Activated naive CD4-positive, alpha-beta T cell (primary cell): ENCODE data around the gene CCDC88A.
"Not testable (repeated sequence)": the region's sequence is repeated elsewhere in the genome, so short reads cannot be mapped to it uniquely, and the experiment has no call there.

Experiments
- DNase-seq, 4 experiments: peaks; one replicate each; lab custom pipeline; 2025; lab: John Stamatoyannopoulos, UW

CCDC88A gene

DNA sequence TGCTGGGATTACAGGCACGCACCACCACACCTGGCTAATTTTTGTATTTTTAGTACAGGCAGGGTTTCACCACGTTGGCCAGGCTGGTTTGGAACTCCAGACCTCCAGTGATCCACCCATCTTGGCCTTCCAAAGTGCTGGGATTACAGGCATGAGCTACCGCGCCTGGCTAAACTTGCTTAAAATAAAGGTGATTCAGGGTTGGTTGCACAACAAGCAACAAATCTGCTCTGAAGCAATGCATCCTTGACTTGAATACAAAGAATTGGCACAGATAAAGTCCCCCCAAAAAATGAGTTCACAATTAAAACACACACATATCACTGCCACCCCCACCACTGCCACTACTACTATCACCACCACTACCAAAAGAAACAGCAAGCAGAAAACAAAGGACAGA is 34.9 kb downstream of the CCDC88A start:
- DNase-seq: no peak

DNA sequence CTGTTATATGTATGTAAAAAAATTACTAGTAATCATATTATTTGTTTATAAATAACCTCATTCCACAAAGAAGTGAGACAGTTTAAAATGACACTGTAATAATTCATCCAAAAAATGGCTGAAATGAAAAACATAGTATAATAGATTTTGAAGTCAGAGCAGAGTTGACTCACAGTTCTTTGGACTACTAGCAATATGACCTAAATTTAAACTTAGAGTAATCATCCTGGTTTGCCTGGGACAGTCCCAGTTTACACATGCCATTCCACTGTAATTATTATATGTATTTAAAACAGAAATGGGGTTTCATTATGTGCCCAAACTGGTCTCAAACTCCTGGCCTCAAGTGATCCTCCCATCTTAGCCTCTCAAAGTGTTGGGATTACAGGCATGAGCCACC is 48.3 kb downstream of the CCDC88A start:
- no peak for DNase-seq

DNA sequence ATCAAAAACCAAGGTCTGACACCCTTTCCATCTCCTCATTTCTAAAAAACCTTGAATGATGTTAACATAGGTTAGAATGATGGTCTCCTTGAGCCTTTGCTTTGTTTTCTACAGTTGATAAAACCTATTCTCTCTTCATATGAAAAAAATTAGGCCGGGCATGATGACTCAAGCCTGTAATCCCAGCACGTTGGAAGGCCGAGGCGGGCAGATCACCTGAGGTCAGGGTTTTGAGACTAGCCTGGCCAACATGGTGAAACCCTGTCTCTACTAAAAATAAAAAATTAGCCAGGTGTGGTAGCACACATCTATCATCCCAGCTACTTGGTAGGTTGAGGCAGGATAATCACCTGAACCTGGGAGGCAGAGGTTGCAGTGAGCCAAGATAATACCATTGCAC is 49.4 kb downstream of the CCDC88A start:
- no peak for DNase-seq

DNA sequence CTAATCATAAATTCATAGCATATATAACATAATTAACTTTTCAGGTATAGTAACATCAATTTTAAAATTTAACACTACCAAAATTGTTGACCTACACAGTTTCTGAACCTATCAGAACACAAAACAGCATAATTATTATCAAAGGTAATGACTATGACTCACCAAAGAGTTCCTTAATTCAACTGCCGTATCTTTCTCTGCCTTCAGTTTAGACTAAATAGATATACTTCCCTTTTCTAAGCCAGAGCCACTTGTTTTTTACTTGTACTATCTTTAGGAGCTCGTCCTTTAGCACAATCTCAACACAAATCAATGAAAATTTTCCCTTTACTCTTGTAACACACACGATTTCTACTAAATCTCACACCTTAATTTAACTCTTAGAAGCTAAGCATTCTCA is 54.4 kb downstream of the CCDC88A start:
- DNase-seq: no peak

DNA sequence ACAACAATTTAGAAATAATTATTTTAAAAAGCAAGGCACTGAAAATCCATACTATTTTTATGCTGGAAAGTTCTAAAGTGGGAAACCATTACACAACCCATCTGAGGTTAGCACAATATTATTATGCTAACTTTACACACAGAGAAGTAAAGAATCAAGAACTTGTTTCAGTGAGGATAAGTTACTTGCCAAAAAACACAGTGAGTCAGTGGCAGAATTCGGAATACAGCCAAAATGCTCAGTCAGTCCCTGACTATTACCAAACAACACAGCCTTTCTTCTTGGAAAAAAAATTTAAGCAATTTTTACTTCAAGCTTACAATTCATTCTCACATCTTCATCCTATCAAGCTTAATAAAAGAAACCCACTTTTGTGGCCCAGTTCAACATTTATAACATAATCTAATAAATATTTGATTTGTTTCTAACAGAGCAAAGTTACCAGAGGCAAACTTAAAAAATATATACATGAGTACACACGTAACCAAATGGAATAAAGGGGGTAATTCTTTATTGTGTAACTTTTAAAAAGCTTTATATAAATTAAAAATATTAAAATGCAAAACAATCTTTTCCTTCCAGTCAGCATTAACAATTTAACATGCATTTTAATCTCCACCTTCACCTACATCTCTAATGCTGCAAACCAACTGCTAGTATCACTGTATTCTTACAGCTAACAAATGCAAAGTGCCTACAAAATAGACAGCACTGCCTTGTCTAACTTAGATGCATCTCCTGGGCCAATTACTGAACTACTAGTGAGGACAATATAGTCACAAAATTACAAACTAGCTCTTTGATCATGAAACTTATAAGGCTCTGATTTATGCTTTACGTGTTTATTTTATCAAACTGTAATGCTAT is 55.2 kb downstream of the CCDC88A start:
- DNase-seq: no peak

DNA sequence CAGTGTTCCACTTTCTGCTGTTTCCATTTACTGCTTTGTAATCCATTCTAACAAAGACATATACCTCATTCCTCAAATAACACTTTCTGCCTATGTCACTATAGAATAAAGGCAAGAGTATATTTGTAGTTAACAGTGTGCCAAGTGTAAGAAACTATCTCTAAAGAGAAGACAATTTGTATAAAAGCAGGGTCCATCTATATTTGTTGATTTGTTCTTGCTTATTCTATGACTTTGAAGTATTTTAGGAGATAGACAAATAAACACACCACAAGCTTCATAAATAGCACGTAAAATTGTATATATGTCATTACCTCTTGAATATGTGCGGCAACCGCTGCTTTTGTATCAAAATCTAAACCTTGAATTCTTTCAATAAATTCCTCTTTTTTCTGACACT is 56.0 kb downstream of the CCDC88A start:
- no peak for DNase-seq

DNA sequence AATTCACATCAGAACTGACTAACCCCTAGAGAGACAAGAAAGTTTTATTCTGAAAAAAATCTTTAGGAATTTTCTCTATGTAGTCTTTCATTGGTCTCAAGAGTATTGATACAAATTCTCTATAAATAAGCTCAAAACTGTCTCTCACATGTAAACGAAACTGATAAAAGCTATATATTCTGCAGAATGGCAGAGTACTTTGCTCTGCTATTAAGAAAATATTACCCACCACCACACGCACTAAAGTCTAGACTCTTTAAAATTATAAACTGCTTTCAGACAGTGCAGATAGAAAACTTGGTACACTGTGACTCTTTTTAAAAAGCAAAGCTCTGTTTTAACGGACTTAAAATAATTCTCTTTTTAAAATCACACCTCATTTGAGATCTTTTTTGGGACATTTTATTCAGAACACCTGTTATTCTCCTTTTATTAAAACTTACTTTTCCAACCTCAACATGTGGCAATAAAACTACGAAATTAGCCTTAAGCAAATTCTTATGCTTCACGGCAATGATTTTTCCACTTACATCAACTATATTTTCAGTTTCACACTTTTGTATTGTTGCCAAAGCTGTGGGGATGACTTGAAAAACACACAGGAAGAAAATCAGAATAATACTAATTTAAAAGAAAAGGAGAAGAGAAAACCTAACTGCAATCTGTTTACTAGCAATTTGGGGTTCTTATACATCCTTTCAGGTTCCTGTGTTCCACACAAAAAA is 58.0 kb downstream of the CCDC88A start:
- DNase-seq: no peak

DNA sequence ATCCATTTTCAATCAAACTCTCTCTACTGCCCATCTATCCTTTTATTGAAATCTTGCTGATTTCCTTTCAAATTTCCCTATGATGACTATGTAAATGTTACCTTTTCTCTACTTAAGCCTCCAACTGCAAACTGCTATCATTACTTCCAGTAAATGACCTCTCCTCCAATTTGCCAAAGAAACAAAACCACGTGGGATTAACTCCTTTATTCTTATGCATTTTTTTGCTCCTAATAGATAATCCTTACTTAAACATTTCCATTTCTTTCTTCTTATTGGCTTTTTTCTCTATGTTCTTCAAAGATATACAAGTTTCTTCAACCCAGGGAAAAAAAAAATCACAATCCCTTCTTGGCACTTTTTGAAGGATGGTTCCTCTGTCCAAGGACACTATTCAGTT is 61.2 kb downstream of the CCDC88A start:
- DNase-seq: no peak

DNA sequence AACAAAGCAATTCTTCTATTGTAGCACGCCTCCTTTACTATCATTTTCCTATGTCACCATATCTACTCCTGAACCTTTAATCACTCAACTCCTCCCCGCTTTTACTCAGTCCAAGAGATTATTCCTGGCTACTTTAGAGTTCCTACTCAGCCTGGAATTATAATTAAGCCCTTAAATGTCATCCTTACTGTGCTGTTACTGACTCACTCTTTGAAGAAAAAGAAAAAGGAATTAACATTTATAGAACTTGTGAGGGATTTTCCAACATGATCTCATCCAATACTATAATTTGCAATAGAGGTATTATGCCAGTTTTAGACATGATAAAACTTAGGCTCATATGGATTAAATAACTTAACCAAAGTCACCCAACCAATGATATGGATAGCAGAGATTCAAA is 61.7 kb downstream of the CCDC88A start:
- DNase-seq: no peak

DNA sequence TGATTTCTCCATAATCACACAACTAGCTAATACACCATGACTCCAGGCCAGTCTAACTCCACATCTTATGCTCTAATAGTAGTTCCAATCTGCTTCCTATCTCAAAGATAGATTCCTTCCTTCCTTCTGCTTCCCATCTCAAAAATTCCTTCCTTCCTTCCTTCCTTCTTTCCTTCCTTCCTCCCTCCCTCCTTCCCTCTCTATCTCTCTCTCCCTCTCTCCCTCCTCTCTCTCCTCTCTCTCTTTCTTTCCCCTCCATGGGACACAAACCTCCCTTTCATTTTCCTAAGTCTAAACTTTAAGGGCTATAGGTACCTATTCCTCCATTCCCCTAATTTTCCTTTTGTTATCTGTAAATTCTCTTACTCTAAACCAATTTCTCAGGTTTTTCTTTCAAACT is 62.5 kb downstream of the CCDC88A start:
- no peak for DNase-seq

DNA sequence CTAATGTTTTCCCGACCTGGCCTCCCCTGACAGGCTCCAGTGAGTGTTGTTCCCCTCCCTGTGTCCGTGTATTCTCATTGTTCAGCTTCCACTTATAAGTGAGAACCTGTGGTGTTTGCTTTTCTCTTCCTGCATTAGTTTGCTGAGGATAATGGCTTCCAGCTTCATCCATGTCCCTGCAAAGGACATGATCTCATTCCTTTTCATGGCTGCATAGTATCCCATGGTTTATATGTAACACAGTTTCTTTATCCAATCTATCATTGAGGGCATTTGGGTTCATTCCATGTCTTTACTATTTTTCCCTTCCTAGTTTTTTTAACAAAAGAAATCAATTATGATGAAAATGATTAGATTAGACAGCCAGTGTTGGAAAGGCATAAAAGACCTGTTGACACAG is 63.5 kb downstream of the CCDC88A start:
- not testable (repeated sequence) for DNase-seq

DNA sequence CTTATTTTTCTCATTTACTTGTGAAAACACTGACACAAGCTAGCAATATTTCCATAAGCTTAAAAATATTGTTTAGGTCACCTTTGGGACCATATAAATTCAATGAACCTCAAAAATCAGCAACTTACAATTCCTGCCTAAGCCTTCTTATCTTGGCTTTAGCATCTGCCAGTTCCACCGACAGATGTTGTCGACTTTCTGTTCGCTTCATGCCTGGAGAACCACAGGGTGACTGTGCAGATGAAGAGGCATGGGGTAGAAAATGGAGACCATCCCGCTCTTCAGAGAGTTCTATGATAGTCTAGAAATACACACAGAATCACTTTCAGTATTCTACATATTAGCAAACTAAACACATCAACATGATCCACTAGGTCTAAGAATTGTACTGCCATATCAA is 64.2 kb downstream of the CCDC88A start:
- DNase-seq: no peak

DNA sequence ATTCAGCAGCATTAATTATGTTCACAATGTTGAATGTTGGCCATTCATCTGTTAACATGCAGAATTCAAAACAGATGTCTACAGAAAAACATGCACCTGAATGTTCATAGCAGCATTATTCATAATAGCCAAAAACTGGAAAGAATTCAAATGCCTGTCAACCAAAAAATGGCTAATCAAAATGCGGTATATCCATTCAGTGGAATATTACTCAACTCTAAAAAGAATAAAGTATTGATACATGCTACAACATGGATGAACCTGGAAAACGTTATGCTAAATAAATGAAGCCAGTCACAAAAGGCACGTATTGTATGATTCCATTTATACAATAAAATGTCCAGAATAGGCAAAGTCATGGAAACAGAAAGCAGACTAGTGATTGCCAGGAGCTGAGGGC is 68.0 kb downstream of the CCDC88A start:
- DNase-seq: no peak

DNA sequence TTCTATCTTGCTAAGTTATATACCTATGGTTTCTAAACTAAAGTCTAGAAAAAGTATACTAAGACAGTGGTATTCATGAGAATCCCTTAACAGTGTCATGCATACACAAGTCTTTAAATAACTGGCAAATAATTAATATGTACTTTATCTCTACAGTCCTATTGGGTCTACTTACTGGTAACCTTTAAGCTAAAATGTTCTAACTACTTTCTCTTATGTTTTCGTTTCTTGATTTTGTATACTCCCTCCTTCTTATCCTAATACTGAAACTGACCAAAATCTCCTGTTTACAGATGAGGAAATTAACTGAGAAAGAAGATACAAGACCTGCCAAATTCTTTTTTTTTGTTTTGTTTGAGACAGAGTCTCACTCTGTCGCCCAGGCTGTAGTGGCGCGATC is 74.6 kb downstream of the CCDC88A start:
- no peak for DNase-seq

DNA sequence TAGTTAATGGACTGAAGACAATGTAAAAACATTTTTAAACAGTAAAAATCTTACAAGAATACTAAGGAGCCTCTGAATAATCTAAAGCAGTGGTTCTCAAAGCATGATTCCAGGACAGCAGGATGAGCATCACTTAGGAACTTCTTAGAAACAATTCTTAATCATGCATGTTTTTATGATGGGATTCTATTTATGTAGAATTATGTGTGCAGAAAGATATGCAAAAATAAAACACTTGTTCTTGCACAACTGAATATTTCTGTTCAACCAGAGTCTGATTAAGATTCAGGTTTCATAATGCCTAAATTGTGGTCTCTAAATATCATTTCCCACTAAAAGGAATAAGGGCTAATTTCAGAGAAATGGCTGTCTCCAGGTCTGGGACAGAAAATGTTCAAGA is 81.4 kb downstream of the CCDC88A start:
- no peak for DNase-seq

DNA sequence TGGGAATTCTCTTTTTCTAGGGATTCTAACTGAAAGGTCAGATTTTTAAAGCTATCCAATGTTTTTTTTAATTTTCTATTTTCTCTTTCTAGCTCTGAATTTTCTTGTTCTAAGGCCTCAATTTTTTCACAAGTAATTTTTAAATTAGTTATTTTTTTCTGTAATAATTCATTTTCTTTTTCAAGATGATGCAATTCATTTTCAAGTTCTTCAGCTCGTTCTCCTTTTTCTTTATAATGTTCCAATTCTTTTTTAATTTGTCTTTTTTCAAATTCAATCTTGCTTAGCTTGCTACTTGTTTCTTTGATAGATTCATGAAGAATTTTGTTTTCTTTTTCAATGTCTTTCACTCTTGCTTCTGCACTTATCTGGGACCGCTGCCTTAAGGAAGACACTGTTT is 84.9 kb downstream of the CCDC88A start:
- DNase-seq: no peak

DNA sequence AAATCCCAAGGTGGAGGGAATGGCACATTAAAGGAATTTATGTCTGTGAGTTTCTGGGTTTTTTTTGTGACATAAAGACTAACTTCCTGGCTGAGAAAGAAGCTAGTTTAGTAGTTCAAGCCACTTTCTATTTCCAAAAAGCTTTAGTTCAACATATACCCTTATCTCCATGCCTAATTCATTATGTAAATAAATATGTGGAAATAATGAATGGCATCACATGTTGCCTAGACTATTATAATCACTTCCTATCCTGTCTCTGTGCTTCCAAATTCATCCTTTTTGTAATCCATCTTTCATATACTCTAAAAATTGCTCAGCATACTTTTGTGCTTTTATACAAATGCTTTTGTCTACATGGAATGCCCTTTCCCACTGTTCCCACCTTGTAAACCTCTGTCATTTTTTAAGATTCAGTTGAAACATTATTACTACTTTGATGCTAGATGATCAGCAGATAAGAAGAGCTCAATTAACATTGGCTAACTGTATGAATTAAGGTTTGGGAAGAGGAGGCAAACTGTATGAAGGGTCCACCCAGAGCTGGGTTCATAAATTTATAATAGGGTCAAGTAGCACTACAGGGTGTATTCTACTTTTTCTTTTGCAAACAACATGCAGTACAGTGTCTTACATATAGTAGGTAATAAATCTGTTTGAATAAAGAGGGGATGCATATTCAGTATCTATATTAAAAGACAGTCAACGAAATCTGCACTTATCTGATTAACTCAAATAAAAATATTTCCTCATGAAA is 88.9 kb downstream of the CCDC88A start:
- DNase-seq: no peak

DNA sequence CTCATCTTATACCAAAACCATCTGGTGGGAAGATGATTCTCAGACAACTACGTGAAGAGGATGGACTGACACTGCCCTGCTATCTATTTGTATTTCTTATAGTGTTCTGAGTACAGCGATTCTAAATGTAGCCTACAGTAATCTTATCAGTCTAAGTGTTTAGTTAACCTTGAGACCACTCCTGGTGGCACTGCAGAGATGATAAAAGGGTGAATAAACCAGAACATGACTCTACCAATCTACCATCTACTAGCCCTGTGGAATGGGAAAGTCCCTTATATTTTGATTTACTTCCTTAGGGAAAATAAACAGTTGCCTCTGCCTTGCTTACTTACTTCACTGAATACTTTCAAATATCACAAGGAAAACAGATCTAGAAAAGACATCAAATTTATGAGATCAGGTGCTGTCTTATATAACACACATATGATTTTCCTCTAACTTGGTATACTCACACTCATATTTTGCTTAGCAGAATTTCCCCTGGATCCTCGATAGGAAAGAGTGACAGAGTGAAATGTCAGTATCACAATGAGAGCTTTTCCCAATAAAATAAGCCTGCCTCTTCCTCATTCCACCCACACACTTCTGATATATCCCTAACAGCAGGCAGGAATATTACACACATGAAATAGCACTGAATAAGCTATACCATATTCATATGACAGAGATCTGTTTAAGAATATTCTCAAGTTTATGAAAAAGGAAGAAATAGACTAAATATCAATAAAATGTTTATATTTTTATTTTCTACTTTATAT is 92.0 kb downstream of the CCDC88A start:
- no peak for DNase-seq

DNA sequence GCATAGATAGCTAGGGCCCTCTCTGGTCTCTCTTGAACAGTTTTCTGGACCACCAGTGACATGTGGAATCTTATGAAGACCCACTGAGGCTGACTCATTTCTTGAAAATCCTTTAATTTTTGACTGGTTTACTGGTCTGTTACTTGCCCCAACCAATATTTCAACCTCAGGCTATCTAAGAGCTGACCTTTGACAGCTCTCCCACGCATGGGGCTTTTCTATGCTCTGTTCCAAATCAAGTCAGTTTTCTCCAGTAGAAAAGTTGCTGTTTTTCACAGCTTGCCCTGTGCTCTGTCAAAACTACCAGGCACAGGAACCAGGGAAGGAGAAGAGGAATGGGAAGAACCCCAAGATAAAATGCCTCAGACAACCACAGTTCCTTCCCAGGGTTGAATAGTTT is 104.7 kb downstream of the CCDC88A start:
- DNase-seq: no peak

DNA sequence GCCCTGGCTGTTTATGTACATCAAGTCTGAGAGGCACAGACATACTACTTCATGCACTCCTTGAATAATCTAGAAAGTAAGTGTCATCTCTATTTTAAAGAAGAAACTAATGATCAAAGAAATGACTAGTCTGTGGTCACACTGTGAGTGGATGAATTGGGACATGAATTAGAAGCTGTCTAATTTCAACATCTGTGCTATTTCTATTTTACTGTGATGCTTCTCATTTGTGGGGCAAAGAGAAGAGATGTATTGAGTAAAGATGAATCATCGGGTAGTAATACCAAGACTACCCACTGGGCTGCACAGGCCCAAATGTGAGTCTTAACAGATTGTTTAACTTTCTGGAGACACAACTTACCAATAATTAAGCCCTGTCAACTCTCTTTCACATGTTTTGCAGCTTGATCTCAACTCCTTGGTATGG is 108.2 kb downstream of the CCDC88A start:
- no peak for DNase-seq

DNA sequence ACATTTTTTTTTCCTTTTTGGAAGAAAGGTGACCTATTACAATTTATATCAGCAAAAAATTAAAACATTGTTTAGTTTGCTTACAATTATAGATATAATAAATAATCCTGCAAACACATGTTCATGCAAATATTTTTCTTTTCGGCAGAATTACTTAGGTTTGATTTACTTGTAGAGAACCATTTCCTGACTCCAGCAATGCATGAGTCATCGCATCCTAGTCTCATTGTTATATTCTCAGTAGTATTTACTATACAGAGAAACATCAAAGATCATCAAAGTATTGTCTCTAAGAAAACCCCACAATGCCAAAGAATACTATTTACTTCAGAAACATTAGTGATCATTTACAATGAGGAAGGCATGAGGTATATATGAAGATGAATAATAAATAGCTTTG is 110.2 kb downstream of the CCDC88A start:
- no peak for DNase-seq

DNA sequence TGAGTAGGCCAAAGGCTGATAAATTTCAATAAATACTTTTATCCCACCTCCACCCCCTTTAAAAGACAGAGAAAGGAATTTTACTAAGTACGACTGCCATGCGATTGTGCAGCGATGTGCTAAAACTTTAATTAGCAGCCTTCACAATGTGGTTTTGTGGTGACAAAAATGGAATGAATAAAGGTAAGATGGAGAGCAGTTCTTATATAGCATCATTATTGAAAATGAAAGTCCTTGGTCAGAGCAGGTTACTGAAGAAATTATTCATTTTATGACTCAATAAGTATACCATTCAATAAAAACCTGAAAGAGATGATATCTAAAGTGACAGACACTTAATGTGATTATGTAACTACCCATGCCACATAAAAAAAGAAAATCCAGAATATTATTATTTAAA is 117.4 kb downstream of the CCDC88A start:
- no peak for DNase-seq
